Superior temporal gyrus (tissue), 1 donor: ENCODE results near the gene APOL1.
"Not testable (repeated sequence)": the region's sequence is repeated elsewhere in the genome, so short reads cannot be mapped to it uniquely, and the experiment has no call there.

Experiments
- DNase-seq: peaks from one replicate; pipeline ENCODE4 v3.0.0-alpha.2; 2016; ENCODE audit errors: extremely low spot score

Gene APOL1

DNA sequence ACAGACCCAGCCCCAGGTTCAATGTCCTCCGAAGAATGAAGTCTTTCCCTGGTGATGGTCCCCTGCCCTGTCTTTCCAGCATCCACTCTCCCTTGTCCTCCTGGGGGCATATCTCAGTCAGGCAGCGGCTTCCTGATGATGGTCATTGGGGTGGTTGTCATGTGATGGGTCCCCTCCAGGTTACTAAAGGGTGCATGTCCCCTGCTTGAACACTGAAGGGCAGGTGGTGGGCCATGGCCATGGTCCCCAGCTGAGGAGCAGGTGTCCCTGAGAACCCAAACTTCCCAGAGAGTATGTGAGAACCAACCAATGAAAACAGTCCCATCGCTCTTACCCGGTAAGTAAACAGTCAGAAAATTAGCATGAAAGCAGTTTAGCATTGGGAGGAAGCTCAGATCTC lies 14.1 kb downstream of the APOL1 start:
- DNase-seq: no peak

DNA sequence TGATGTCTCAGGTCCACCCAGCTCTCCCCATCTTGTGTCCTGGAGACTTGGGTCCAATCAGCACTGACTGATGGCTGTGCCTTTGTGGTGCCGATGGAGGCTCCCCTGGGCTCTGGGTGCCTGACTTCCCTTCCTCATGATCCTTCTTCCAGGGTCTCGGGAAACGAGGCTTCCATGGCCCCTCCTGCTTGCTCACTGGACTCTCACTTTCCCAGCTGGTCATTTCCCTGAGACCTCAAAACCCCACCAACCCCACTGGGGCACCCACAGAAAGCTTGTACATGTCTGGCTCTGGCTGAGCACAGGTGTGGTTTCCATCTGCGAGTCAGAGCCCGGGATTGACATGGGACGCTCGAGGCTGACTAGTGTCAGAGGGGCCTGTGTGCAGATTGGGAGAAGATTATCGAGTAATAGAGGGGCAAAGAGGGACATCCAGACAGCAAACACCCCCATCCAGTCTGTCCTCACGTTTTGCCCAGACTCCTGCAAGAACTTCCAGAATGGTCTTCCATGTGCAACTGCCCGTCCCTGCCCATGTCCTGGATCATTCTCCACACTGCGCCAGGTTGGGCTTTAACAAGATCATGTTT lies 15.1 kb downstream of the APOL1 start:
- DNase-seq: no peak

DNA sequence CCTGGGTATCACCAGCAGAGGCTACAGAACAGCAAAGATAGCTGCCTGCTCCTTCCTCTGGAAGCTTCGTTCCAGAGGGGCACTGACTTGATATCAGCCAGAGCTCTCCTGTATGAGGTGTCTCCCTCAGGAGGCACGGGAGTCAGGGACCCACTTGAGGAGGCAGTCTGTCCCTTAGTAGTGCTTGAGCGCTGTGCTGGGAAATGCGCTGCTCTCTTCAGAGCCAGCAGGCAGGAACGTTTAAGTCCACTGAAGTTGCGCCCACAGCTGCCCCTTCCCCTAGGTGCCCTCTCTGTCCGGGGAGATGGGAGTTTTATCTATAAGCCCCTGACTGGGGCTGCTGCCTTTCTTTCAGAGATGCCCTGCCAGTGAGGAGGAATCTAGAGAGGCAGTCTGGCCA lies 18.3 kb downstream of the APOL1 start:
- not testable (repeated sequence) for DNase-seq

DNA sequence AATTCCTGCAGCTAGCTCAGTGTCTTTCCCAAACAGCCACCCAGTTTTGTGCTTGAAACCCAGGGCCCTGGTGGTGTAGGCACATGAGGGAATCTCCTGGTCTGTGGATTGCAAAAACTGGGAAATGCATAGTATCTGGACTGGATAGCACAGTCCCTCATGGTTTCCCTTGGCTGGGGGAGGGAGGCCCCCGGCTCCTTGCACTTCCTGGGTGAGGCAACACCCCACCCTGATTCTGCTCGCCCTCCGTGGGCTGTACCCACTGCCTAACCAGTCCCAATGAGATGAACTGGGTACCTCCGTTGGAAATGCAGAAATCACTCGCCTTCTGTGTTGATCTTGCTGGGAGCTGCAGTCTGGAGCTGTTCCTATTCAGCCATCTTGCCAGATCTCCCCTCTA lies 19.0 kb downstream of the APOL1 start:
- not testable (repeated sequence) for DNase-seq

DNA sequence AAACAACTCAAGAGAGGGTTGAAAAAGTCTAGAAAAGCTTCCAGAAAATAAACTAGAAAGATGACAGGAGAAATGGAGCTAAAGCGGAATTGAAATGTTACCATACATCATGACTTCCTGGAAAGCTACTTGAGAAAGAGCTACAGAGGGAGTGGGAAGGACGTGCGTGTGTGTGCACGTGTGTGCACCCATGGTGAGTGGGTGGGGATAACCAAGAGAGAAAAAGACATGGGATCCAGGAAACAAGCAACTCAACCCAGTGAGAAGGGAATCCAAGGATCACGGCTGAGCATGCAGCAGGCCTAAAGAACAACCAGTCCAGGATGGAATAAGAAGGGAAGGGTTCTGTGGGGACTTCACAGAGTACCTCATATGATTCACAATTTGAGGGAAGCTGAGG lies 21.6 kb downstream of the APOL1 start:
- no peak for DNase-seq

DNA sequence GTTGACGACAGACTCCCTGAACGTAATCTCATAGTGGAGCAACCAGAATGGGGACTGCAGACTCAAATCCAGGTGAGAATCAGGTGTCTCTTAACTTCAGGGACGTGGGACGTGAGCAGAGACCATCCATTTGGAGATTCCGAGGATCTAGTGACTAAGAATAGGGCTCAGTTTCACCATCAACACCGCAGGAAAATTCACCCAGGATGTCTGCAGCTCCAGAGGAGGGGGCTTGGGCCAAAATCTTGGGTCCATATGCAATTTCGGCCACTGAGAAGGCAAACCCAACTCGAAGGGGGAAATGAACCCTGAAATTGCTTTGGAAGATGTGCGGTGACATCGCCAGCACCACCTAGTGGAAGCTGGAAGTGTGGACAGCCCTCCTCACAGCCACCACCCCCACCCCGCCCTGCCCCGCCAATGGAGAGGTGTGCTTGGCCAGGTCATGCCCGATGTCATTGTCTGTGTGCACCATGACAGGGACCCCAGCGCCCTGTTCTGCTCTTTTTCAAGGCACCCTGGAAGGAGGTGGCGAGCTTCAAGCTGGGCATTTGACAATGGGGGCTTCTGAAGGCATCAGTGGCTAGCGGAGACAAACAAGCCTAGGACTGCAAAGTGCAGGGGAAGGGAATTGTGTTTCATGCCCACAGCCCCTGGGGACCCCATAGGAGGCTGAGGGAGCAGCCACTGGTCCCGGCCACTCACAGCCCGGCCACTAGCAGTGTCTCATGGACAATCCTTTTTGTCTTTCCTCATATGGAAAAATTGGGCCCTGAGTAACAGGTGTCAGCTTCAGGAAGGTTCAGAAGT lies 24.8 kb downstream of the APOL1 start:
- DNase-seq: peak; percentile 68

DNA sequence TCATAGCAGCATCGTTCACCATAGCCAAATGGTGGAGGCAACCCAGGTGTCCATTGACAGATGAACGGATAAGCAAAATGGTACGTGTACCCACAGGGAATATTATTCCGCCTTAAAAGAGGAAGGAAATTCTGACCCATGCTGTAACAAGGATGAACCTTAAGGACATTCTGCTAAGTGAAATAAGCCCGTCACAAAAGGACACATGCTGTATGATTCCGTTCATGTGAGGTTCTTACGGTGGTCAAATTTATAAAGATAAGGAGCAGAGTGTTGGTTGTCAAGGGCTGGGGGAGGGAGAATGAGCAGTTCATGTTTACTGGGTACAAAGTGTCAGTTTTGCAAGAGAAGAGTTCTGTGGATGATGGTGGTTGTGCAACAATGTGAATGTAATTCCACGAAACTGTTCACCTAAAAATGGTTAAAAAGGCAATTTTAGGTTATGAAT lies 26.3 kb downstream of the APOL1 start:
- no peak for DNase-seq

DNA sequence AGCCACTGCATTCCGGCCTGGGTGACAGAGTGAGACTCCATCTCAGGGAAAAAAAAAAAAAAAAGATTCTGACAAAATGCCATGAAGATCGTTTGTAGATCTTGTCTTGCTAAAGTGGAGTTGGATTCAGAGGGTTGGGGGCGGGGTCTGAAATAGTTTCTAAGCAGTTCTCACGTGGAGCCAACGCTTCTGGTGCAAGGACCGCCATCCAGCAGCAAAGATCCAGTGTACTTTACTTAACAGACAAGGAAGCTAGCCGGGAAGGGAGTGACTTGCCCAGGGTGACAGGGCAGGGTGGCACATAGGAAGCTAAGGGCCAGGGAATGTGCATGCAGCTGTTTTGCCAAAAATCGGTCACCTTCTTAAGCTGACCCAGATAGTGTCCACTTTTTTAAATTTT lies 27.4 kb downstream of the APOL1 start:
- DNase-seq: no peak

GRCh38 chr22:36281781-36282327 lies 28.9 kb downstream of the APOL1 start:
- no peak for DNase-seq

DNA sequence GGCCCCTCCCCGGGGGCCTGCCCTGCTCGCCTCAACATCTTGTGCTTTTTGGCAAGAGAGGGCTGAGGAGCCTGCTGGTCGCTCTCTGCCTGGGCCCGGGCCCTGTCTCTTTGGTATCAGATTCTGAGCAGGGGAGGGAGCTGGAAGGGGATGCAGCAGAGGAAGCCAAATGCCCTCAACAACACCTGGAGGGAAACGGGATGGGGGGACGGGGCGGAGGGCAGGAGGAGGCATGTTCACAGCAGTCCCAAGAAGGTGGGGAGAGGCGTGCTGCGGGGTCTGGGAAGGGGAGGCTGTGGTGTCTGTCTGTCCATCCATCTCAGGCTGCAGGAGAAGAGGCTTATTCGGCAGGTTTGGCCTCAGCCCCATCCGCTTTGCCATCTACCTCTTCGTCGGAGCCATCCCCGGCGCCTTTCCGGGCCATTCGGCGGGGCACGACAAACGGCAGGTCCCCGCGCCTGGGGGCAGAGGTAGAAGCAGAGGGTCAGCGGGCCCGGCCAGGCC lies 29.4 kb downstream of the APOL1 start:
- no peak for DNase-seq

- DNase-seq: no peak
Measured at GRCh38 chr22:36284171-36284571, 31.2 kb downstream of the APOL1 start.

DNA sequence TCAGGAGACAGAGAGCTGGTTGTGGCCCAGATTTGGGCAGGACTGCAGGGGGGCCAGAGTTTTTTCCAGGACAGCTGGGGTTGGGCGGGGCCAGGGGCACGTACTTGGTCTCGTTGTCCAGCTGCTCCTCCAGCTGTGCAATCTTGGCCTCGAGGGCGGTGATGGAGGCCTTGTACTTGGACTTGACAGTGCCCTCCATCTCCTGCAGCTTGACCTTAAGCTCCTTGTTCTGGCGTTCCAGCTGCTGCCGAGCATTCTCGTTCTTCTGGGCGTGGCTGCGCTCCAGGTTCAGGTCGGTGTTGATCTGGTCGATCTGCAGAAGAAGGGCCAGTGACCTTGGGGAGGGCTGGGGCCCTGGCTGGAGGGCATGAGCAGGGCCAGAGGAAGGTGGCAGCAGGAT lies 32.1 kb downstream of the APOL1 start:
- no peak for DNase-seq

DNA sequence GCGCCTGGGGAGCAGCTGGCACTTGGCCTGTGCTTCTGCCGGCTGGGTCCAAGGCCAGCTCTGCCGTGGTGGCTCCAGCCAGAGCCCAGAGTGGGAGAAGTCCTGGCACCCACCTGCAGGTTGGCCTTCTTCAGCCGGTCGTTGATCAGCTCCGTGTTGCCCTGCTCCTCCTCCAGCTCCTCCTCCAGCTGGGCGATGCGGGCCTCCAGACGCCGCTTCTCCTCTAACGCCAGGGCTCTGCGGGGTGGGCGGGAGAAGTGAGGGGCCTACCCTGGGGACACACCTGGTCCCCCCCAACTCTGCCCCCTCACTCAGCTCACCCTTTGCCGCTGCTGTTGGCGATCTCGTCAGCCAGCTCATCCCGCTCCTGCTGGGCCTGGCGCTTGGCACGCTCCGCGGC lies 32.6 kb downstream of the APOL1 start:
- no peak for DNase-seq

- DNase-seq: peak; percentile 86
Measured at GRCh38 chr22:36286096-36286957, 33.4 kb downstream of the APOL1 start.

GRCh38 chr22:36287881-36288515 lies 35.1 kb downstream of the APOL1 start:
- no peak for DNase-seq

DNA sequence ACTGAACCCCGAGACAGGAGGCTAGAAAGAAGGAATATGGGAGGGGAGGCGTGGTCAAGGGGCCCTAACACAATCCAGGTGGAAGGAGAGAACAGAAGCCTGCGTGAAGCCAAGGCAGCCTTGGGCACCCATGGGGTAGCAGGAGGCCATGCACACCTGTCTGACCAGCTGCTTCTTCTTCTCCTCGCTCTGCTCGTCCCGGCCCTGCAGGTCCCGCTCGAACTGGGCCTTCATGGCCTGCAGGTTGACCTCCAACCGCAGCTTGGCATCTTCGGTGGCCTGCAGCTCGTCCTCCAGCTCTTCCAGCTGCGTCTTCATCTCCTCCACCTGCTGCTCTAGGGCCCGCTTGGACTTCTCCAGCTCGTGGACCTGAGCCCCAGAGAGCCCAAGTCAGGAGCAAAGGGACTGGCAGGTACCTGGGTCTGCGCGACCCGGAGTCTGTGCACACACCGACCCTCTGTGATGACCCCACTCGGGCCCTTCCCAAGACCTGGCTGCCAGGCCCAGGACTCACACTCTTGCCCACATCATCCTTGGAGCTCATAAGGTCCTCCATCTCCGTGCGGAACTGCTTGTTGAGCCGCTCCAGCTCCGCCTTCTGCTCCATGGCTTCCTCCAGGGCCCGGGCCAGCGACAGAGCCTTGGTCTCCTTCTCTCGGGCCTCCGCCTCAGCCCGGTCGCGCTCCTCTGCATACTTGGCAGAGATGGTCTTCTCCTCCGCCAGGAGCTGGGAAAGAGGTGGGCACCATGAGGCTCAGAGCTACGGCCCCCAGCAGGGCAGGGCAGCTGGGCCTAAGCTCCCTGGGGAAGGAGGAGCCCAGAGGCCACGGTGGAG lies 35.9 kb downstream of the APOL1 start:
- DNase-seq: no peak

GRCh38 chr22:36289406-36289870 lies 36.5 kb downstream of the APOL1 start:
- no peak for DNase-seq

DNA sequence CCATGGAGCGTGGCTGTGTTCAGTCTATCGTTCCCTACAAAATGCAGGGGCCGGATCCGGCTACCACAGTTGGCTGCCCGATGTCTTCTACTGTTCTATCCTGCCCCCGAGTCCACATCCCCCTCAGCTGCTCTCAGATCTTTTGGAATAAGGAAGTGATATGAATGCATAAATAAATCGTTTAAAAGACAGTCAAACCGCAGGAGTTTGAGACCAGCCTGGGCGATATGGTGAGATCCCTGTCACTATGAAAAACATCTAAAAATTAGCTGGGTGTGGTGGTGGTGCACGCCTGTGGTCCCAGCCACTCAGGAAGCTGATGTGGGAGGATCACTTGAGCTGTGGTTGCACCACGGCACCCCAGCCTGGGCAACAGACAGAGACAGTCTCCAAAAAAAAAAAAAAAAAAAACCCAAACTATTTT lies 37.0 kb downstream of the APOL1 start:
- DNase-seq: not testable (repeated sequence)

GRCh38 chr22:36290391-36291075 lies 37.6 kb downstream of the APOL1 start:
- DNase-seq: not testable (repeated sequence)
